Gastroesophageal sphincter (tissue), 3 donors: ENCODE measurements around the gene SLIT3.

Experiments
- EP300 ChIP-seq: sonication (generic); formaldehyde crosslinking; IDR thresholded peaks from one replicate; pipeline ENCODE4 v1.6.1; 2017; ENCODE audit warnings: antibody characterized with exemption, mild to moderate bottlenecking
- POLR2A ChIP-seq, 2 donors: fragments of 450-650 bp; IDR thresholded peaks; one replicate each; pipeline ENCODE4 v1.6.1; 2017; ENCODE audit warnings: antibody characterized with exemption in 2 of 2, mild to moderate bottlenecking in 2 of 2, moderate library complexity in 1 of 2
- POLR2AphosphoS5 ChIP-seq: sonication (generic); formaldehyde crosslinking; IDR thresholded peaks from one replicate; pipeline ENCODE4 v1.6.1; 2017; ENCODE audit warnings: antibody characterized with exemption
- TF ChIP-seq, protein P1 (sequence below), 4 experiments: fragments of 200-600 bp in 2 of 4; fragments of 450-650 bp in 2 of 4; sonication (generic) in 1 of 4; IDR thresholded peaks; one replicate each; pipeline ENCODE4 v1.5.1; 2017 to 2019; ENCODE audit warnings: antibody characterized with exemption in 4 of 4, mild to moderate bottlenecking in 2 of 4, moderate library complexity in 2 of 4

DNA sequence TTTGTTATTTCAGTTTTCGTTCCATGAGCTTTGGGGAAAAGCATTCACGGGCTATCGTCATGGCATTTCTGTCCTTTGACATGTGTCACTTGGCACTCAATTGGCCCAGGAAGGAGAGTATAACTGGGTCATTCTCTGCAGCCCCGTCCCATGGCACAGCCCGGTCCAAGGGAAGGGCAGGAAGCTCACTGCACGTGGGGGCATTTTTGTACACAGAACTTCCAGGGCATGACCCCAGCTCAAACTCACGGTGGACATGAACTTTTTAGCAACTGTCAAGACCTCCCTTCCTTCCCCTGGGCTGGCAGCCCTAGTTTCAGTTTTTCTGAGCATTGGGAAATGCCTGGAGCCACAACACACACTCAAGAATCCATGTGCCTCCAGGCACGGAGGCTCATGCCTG lies 560.1 kb downstream of the SLIT3 start:
- TF ChIP-seq POLR2A (IDR thresholded peaks at IDR 0.05): no peak
- TF ChIP-seq, protein P1, sequence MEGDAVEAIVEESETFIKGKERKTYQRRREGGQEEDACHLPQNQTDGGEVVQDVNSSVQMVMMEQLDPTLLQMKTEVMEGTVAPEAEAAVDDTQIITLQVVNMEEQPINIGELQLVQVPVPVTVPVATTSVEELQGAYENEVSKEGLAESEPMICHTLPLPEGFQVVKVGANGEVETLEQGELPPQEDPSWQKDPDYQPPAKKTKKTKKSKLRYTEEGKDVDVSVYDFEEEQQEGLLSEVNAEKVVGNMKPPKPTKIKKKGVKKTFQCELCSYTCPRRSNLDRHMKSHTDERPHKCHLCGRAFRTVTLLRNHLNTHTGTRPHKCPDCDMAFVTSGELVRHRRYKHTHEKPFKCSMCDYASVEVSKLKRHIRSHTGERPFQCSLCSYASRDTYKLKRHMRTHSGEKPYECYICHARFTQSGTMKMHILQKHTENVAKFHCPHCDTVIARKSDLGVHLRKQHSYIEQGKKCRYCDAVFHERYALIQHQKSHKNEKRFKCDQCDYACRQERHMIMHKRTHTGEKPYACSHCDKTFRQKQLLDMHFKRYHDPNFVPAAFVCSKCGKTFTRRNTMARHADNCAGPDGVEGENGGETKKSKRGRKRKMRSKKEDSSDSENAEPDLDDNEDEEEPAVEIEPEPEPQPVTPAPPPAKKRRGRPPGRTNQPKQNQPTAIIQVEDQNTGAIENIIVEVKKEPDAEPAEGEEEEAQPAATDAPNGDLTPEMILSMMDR (IDR thresholded peaks at IDR 0.05): no peak
- TF ChIP-seq POLR2AphosphoS5: no peak
- no peak for TF ChIP-seq EP300
